Measurements from ENCODE around the gene RETREG1.

Gene RETREG1

DNA sequence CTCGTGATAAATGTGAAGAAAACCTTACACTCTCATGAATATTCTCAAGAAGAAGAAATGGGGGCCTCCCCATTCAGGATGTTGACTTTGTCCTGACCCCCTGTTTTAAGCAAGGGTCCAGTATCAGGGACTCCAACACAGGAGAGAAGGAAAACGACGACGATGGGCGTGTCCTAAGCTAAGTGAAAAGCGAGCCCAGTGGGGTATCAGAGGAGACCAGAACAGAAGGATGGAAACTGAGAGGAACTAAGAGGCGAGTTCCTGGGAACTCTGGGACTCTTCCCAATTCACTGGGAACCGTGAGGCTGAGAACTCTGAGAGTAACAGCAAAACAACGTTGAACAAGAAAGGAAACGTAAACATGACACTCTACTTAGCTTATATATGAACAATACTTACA is 14.6 kb downstream of the RETREG1 start:
- Histone ChIP-seq H3K18ac (ENCODE audit: low read length) (no peak overlapping the region), H3K9me3 (replicated peaks in 1 of 2; ENCODE audit: control insufficient read depth in 2 of 2, insufficient read depth in 1 of 2, low read depth in 1 of 2, low read length in 2 of 2) (no peaks in the 10 kb centered on the region), H2BK5ac (ENCODE audit: low read length) (no peak overlapping the region), H3K79me1 (ENCODE audit: low read depth, low read length) (no peaks in the 10 kb centered on the region), H3K4me3 (ENCODE audit: low read length in 2 of 2) (no peak overlapping the region), H2BK12ac (ENCODE audit: low read length) (no peak overlapping the region), H3K4me1 (ENCODE audit: control insufficient read depth in 2 of 2, insufficient read depth in 1 of 2, low read depth in 1 of 2, low read length in 2 of 2) (peaks cover 0 to 5% of the 10 kb centered on the region in 2 donors), H2AK5ac (ENCODE audit: low read depth, low read length) (no peak overlapping the region), H4K91ac (ENCODE audit: low read depth, low read length, poor library complexity) (no peak overlapping the region), H2BK15ac (ENCODE audit: low read length) (no peak overlapping the region), H4K8ac (ENCODE audit: low read depth, low read length) (no peak overlapping the region), H3K27me3 (ENCODE audit: control insufficient read depth in 3 of 3, insufficient read depth in 3 of 3, low read depth in 1 of 3, low read length in 3 of 3) (peaks cover 0 to 12% (median 0%) of the 10 kb centered on the region in 3 experiments), H3K23ac (ENCODE audit: low read depth, low read length, poor library complexity) (no peak overlapping the region), H3K4me2 (ENCODE audit: insufficient read depth, low read length, poor library complexity, severe bottlenecking) (no peak overlapping the region), H3K14ac (ENCODE audit: low read length) (no peak overlapping the region), H2BK120ac (ENCODE audit: low read depth, low read length) (no peak overlapping the region), H3K9ac (ENCODE audit: low read depth, low read length, poor library complexity) (no peak overlapping the region), H2AFZ (ENCODE audit: low read length) (no peak overlapping the region), H3K4ac (ENCODE audit: low read length) (no peak overlapping the region), H3K36me3 (replicated peaks in 1 of 2; ENCODE audit: control insufficient read depth in 2 of 2, insufficient read depth in 2 of 2, low read length in 2 of 2) (no peaks in the 10 kb centered on the region), H3K27ac (replicated peaks; ENCODE audit: low read length) (no peak overlapping the region)
- no peak for DNase-seq (ENCODE audit: low spot score)
- no CpG with 5 or more reads among the region's 10 CpGs for WGBS, 2 donors (ENCODE audit: extremely low coverage in 2 of 2, insufficient read length in 2 of 2, insufficient replicate concordance in 1 of 2)

DNA sequence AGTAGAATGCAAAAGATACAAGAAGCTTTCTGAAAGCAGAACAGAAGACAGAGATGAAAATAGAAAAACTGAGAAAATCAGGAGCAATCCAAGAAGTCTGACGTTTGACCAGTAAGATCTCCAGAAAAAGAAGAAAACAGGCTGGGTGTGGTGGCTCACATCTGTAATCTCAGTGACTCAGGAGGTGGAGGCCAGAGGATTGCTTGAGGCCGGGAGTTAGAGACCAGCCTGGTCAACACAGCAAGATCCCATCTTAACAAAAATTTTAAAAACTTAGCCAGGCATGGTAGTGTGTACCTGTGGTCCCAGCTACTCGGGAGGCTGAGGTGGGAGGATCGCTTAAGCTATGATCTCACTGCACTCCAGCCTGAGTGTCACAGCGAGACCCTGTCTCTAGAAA is 15.9 kb downstream of the RETREG1 start:
- H2BK12ac ChIP-seq (ENCODE audit: low read length), result no peak overlapping the region
- H3K9me3 ChIP-seq (replicated peaks in 1 of 2; ENCODE audit: control insufficient read depth in 2 of 2, insufficient read depth in 1 of 2, low read depth in 1 of 2, low read length in 2 of 2), result no peaks in the 10 kb centered on the region
- H3K23ac ChIP-seq (ENCODE audit: low read depth, low read length, poor library complexity), result no peak overlapping the region
- H3K79me1 ChIP-seq (ENCODE audit: low read depth, low read length), result no peaks in the 10 kb centered on the region
- no peak overlapping the region for H3K14ac ChIP-seq (ENCODE audit: low read length)
- H3K36me3 ChIP-seq (replicated peaks in 1 of 2; ENCODE audit: control insufficient read depth in 2 of 2, insufficient read depth in 2 of 2, low read length in 2 of 2), result no peaks in the 10 kb centered on the region
- no peak overlapping the region for H2BK120ac ChIP-seq (ENCODE audit: low read depth, low read length)
- no peak overlapping the region for H4K8ac ChIP-seq (ENCODE audit: low read depth, low read length)
- DNase-seq (ENCODE audit: low spot score), result no peak
- no peak overlapping the region for H3K4me2 ChIP-seq (ENCODE audit: insufficient read depth, low read length, poor library complexity, severe bottlenecking)
- no peak overlapping the region for H2BK5ac ChIP-seq (ENCODE audit: low read length)
- no peak overlapping the region for H3K4ac ChIP-seq (ENCODE audit: low read length)
- WGBS, 2 donors (ENCODE audit: extremely low coverage in 2 of 2, insufficient read length in 2 of 2, insufficient replicate concordance in 1 of 2), result no CpG with 5 or more reads among the region's 5 CpGs
- H3K4me3 ChIP-seq (ENCODE audit: low read length in 2 of 2), result no peak overlapping the region
- H2AFZ ChIP-seq (ENCODE audit: low read length), result no peak overlapping the region
- no peak overlapping the region for H2AK5ac ChIP-seq (ENCODE audit: low read depth, low read length)
- no peak overlapping the region for H4K91ac ChIP-seq (ENCODE audit: low read depth, low read length, poor library complexity)
- peaks cover 0 to 7% of the 10 kb centered on the region in 2 donors for H3K4me1 ChIP-seq (ENCODE audit: control insufficient read depth in 2 of 2, insufficient read depth in 1 of 2, low read depth in 1 of 2, low read length in 2 of 2)
- H3K18ac ChIP-seq (ENCODE audit: low read length), result no peak overlapping the region
- no peak overlapping the region for H3K9ac ChIP-seq (ENCODE audit: low read depth, low read length, poor library complexity)
- H3K27me3 ChIP-seq (ENCODE audit: control insufficient read depth in 3 of 3, insufficient read depth in 3 of 3, low read depth in 1 of 3, low read length in 3 of 3), result peaks cover 0 to 9% (median 0%) of the 10 kb centered on the region in 3 experiments
- no peak overlapping the region for H3K27ac ChIP-seq (replicated peaks; ENCODE audit: low read length)
- H2BK15ac ChIP-seq (ENCODE audit: low read length), result no peak overlapping the region

DNA sequence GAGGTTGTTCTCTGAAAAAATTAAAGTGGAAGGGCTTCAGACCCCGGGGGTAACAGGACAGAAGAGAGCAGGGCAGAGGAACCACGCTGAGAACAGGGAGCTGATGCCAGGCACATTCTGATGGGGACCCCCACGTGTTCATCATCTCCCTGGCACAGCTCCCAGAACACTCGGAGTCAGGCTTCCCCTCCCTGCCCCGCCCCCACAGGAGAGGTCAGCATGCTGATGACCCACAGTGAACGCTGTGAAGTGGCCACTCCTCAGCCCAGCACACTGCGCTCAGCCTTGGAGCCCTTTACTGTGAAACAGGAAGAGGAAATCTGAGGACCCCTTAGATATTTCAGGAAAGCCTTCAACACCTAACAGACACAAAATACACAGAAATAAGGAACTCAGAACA is 16.4 kb downstream of the RETREG1 start:
- no peaks in the 10 kb centered on the region for H3K9me3 ChIP-seq (replicated peaks in 1 of 2; ENCODE audit: control insufficient read depth in 2 of 2, insufficient read depth in 1 of 2, low read depth in 1 of 2, low read length in 2 of 2)
- H3K9ac ChIP-seq (ENCODE audit: low read depth, low read length, poor library complexity), result no peak overlapping the region
- peaks cover 0 to 7% of the 10 kb centered on the region in 2 donors for H3K4me1 ChIP-seq (ENCODE audit: control insufficient read depth in 2 of 2, insufficient read depth in 1 of 2, low read depth in 1 of 2, low read length in 2 of 2)
- peaks cover 0 to 9% (median 0%) of the 10 kb centered on the region in 3 experiments for H3K27me3 ChIP-seq (ENCODE audit: control insufficient read depth in 3 of 3, insufficient read depth in 3 of 3, low read depth in 1 of 3, low read length in 3 of 3)
- H3K27ac ChIP-seq (replicated peaks; ENCODE audit: low read length), result no peak overlapping the region
- no peaks in the 10 kb centered on the region for H3K36me3 ChIP-seq (replicated peaks in 1 of 2; ENCODE audit: control insufficient read depth in 2 of 2, insufficient read depth in 2 of 2, low read length in 2 of 2)
- H2BK12ac ChIP-seq (ENCODE audit: low read length), result no peak overlapping the region
- no peak overlapping the region for H2BK15ac ChIP-seq (ENCODE audit: low read length)
- no CpG with 5 or more reads among the region's 7 CpGs for WGBS, 2 donors (ENCODE audit: extremely low coverage in 2 of 2, insufficient read length in 2 of 2, insufficient replicate concordance in 1 of 2)
- H3K18ac ChIP-seq (ENCODE audit: low read length), result no peak overlapping the region
- H4K8ac ChIP-seq (ENCODE audit: low read depth, low read length), result no peak overlapping the region
- no peak overlapping the region for H3K14ac ChIP-seq (ENCODE audit: low read length)
- H2BK120ac ChIP-seq (ENCODE audit: low read depth, low read length), result no peak overlapping the region
- no peak overlapping the region for H2BK5ac ChIP-seq (ENCODE audit: low read length)
- H3K79me1 ChIP-seq (ENCODE audit: low read depth, low read length), result no peaks in the 10 kb centered on the region
- no peak overlapping the region for H2AFZ ChIP-seq (ENCODE audit: low read length)
- no peak overlapping the region for H3K4ac ChIP-seq (ENCODE audit: low read length)
- no peak overlapping the region for H2AK5ac ChIP-seq (ENCODE audit: low read depth, low read length)
- H3K4me3 ChIP-seq (ENCODE audit: low read length in 2 of 2), result no peak overlapping the region
- no peak overlapping the region for H4K91ac ChIP-seq (ENCODE audit: low read depth, low read length, poor library complexity)
- no peak for DNase-seq (ENCODE audit: low spot score)
- no peak overlapping the region for H3K23ac ChIP-seq (ENCODE audit: low read depth, low read length, poor library complexity)
- H3K4me2 ChIP-seq (ENCODE audit: insufficient read depth, low read length, poor library complexity, severe bottlenecking), result no peak overlapping the region

DNA sequence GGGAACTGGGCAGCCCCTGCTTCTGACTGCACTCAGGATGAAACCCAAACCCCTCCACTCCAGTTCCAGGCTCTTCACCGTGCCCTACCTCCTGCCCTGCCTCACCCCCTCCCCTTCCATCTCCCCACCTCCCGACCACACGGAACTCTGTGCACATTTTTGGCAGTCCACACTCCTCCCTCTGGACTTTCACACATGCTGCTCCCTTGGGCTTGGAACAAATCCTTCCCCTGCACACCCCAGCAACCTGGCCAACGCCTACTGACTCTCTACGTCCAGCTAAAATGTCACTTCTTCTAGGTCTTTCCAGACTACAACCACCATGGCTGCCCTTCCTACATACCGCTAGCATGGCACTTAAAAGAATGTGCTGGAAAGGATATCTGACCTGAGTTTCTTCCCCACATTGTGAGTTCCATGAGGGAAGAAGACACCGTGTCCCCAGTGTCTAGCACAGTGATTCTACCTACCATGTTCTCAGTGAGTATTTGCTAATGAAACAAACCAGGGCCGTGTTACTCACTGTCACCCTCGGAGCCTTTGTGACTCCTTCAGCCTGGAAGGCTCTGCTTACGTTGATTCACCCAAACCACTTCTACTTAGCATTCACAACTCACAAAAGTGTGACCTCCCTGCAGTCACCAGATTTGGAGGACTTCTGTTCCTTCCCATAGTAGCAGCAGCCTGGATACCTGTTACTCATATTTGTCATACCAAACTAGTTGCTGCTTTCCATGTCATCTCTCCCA is 18.7 kb downstream of the RETREG1 start:
- H2BK15ac ChIP-seq (ENCODE audit: low read length), result no peak overlapping the region
- H2AFZ ChIP-seq (ENCODE audit: low read length), result no peak overlapping the region
- no peak overlapping the region for H3K4me2 ChIP-seq (ENCODE audit: insufficient read depth, low read length, poor library complexity, severe bottlenecking)
- no peak overlapping the region for H3K18ac ChIP-seq (ENCODE audit: low read length)
- H3K27me3 ChIP-seq (ENCODE audit: control insufficient read depth in 3 of 3, insufficient read depth in 3 of 3, low read depth in 1 of 3, low read length in 3 of 3), result peaks cover 0 to 9% (median 0%) of the 10 kb centered on the region in 3 experiments
- no peak overlapping the region for H2AK5ac ChIP-seq (ENCODE audit: low read depth, low read length)
- H3K4ac ChIP-seq (ENCODE audit: low read length), result no peak overlapping the region
- H3K79me1 ChIP-seq (ENCODE audit: low read depth, low read length), result no peaks in the 10 kb centered on the region
- no peak overlapping the region for H4K8ac ChIP-seq (ENCODE audit: low read depth, low read length)
- H3K9ac ChIP-seq (ENCODE audit: low read depth, low read length, poor library complexity), result no peak overlapping the region
- H3K9me3 ChIP-seq (replicated peaks in 1 of 2; ENCODE audit: control insufficient read depth in 2 of 2, insufficient read depth in 1 of 2, low read depth in 1 of 2, low read length in 2 of 2), result no peaks in the 10 kb centered on the region
- H3K23ac ChIP-seq (ENCODE audit: low read depth, low read length, poor library complexity), result no peak overlapping the region
- no peak overlapping the region for H2BK12ac ChIP-seq (ENCODE audit: low read length)
- no CpG with 5 or more reads among the region's 10 CpGs for WGBS, 2 donors (ENCODE audit: extremely low coverage in 2 of 2, insufficient read length in 2 of 2, insufficient replicate concordance in 1 of 2)
- H3K4me1 ChIP-seq (ENCODE audit: control insufficient read depth in 2 of 2, insufficient read depth in 1 of 2, low read depth in 1 of 2, low read length in 2 of 2), result peaks cover 0 to 7% of the 10 kb centered on the region in 2 donors
- DNase-seq (ENCODE audit: low spot score), result no peak
- H4K91ac ChIP-seq (ENCODE audit: low read depth, low read length, poor library complexity), result no peak overlapping the region
- no peak overlapping the region for H2BK5ac ChIP-seq (ENCODE audit: low read length)
- H2BK120ac ChIP-seq (ENCODE audit: low read depth, low read length), result no peak overlapping the region
- no peak overlapping the region for H3K14ac ChIP-seq (ENCODE audit: low read length)
- no peak overlapping the region for H3K4me3 ChIP-seq (ENCODE audit: low read length in 2 of 2)
- no peak overlapping the region for H3K27ac ChIP-seq (replicated peaks; ENCODE audit: low read length)
- H3K36me3 ChIP-seq (replicated peaks in 1 of 2; ENCODE audit: control insufficient read depth in 2 of 2, insufficient read depth in 2 of 2, low read length in 2 of 2), result no peaks in the 10 kb centered on the region
